Bronchial epithelial cell (primary cell): ENCODE data around the gene PSMB9. TPM values are rescaled to one million over a fixed set of nuclear protein-coding genes. Genes with fewer than 3 reads are reported as not detected.

Source experiments
- DNase-seq: peaks from one replicate; pipeline ENCODE4 v3.0.0-alpha.2; 2010; ENCODE audit warnings: low read depth
- FAIRE-seq: peaks from 2 replicates; lab custom pipeline; 2011; peaks lifted over from hg19 to GRCh38; lab: Jason Lieb, UNC
- H3K27me3 ChIP-seq: 2 replicates; pipeline ENCODE4 v1.5.1; 2011; ENCODE audit warnings: low read length; ENCODE audit not compliant: control insufficient read depth, insufficient read depth
- H3K36me3 ChIP-seq: 2 replicates; pipeline ENCODE4 v1.5.1; 2011; ENCODE audit warnings: low read length; ENCODE audit not compliant: control insufficient read depth, insufficient read depth
- H3K4me3 ChIP-seq: 2 replicates; pipeline ENCODE4 v1.5.1; 2011; ENCODE audit warnings: mild to moderate bottlenecking, low read depth, low read length, control low read depth
- CTCF ChIP-seq: IDR thresholded peaks from 2 replicates; pipeline ENCODE4 v1.5.1; 2011; ENCODE audit warnings: mild to moderate bottlenecking, moderate library complexity, low read length, control low read depth, inconsistent platforms; ENCODE audit not compliant: insufficient read depth, severe bottlenecking
- total RNA-seq: library from RNA; depleted of rRNA; stranded (reverse); fragments of >200 nt; gene quantifications from 2 replicates; pipeline ENCODE4 v1.2.1, GENCODE V29; 2014

Gene PSMB9
- total RNA-seq, 1 donor from 2014 or later = 0.53 TPM

- DNase-seq (peak; percentile 55), FAIRE-seq (no peak)
Observed at GRCh38 chr6:32906539-32906938, 52.5 kb downstream of the PSMB9 start.

DNA sequence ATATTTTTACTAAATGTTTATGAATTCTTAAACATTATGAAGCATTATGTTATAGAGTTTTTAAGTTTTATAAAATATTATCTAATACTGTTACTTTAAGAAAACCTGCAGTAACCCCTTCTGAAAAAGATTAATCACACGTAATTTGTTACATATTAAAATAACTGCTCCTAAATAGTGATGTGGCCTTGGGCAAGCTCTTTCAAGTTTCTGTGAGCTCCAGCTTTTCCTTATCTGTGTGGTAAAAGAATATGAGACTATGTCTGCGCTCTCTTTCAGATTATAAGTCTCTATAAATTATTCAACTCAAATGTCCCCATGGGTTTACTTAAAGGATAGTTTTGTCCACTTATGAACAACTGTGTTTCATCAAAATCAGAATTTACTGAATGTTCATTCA, 54.9 kb downstream of the PSMB9 start:
- FAIRE-seq = no peak
- TF ChIP-seq CTCF = no peak
- Histone ChIP-seq H3K27me3 (peaks cover 4% of the 10 kb centered on the region), H3K4me3 (no peak overlapping the region), H3K36me3 (no peaks in the 10 kb centered on the region)
- no peak for DNase-seq

More at GRCh38 chr6:32906539-32906938, 52.5 kb downstream of the PSMB9 start:
- no peak overlapping the region for H3K4me3 ChIP-seq
- no peaks in the 10 kb centered on the region for H3K36me3 ChIP-seq
- no peak for TF ChIP-seq CTCF
- H3K27me3 ChIP-seq = peaks cover 3% of the 10 kb centered on the region

Other genes with a start within 250 kb of the PSMB9 start
- not detected in 2 replicates for gene HLA-DQA1, start 216.8 kb upstream of the PSMB9 start, total RNA-seq
- gene HLA-DQB1, start 187.5 kb upstream of the PSMB9 start, total RNA-seq = 1.4 TPM in 1 of 2 replicates, not detected in the other
- gene HLA-DQA2, start 112.8 kb upstream of the PSMB9 start, total RNA-seq = not detected in 2 replicates
- gene HLA-DQB2, start 90.7 kb upstream of the PSMB9 start, total RNA-seq = not detected in 2 replicates
- 0.26 and 3.2 TPM in 2 replicates for gene HLA-DOB, start 37.2 kb upstream of the PSMB9 start, total RNA-seq
- gene TAP2, start 15.5 kb upstream of the PSMB9 start, total RNA-seq = 25.0 and 43.1 TPM in 2 replicates
- gene PSMB8, start 10.1 kb upstream of the PSMB9 start, total RNA-seq = 19.5 and 22.9 TPM in 2 replicates
- 27.7 and 28.2 TPM in 2 replicates for gene TAP1, start 488 bp upstream of the PSMB9 start, total RNA-seq
- gene HLA-DMB, start 86.8 kb downstream of the PSMB9 start, total RNA-seq = 0.26 and 0.38 TPM in 2 replicates
- 0.26 and 2.8 TPM in 2 replicates for gene HLA-DMA, start 98.9 kb downstream of the PSMB9 start, total RNA-seq
- gene BRD2, start 114.4 kb downstream of the PSMB9 start, total RNA-seq = 57.1 and 71.7 TPM in 2 replicates
- not detected in 2 replicates for gene HLA-DOA, start 155.4 kb downstream of the PSMB9 start, total RNA-seq
- gene HLA-DPA1, start 219.5 kb downstream of the PSMB9 start, total RNA-seq = 0.26 and 1.1 TPM in 2 replicates
- gene HLA-DPB1, start 221.8 kb downstream of the PSMB9 start, total RNA-seq = 0.53 TPM in 1 of 2 replicates, not detected in the other